ENCODE results near the gene PIP5KL1. TPM values are rescaled to one million over a fixed set of nuclear protein-coding genes. Genes with fewer than 3 reads are reported as not detected.
A peak's percentile ranks its signal among the peaks of the same experiment; 100 is the strongest.

Gene PIP5KL1
- total and polyA plus RNA-seq, 2 donors from 2014 or later, result 3.0 to 4.3 TPM

GRCh38 chr9:127960410-127961154, 30.0 kb upstream of the PIP5KL1 start:
- H3K27ac ChIP-seq (ENCODE audit: low read depth in 2 of 2, low read length in 2 of 2), result peak overlapping the region; percentile 63 to 84
- DNase-seq (no peak), FAIRE-seq (no peak)
- intact Hi-C loops (cut with DNase I), result no loop called here
- peak overlapping the region in 2 of 3 donors; percentile 27 to 39 for H3K9ac ChIP-seq (ENCODE audit: low read length in 3 of 3)
- peaks cover 0 to 38% (median 30%) of the 10 kb centered on the region in 3 donors for H3K4me1 ChIP-seq (ENCODE audit: control insufficient read depth in 2 of 3, insufficient read depth in 2 of 3, low read depth in 1 of 3, low read length in 3 of 3)
- no peak overlapping the region for H3K4me3 ChIP-seq (ENCODE audit: low read length in 3 of 3)
- no peaks in the 10 kb centered on the region for H3K27me3 ChIP-seq (ENCODE audit: control insufficient read depth, insufficient read depth, low read length)
- TF ChIP-seq, protein P1, sequence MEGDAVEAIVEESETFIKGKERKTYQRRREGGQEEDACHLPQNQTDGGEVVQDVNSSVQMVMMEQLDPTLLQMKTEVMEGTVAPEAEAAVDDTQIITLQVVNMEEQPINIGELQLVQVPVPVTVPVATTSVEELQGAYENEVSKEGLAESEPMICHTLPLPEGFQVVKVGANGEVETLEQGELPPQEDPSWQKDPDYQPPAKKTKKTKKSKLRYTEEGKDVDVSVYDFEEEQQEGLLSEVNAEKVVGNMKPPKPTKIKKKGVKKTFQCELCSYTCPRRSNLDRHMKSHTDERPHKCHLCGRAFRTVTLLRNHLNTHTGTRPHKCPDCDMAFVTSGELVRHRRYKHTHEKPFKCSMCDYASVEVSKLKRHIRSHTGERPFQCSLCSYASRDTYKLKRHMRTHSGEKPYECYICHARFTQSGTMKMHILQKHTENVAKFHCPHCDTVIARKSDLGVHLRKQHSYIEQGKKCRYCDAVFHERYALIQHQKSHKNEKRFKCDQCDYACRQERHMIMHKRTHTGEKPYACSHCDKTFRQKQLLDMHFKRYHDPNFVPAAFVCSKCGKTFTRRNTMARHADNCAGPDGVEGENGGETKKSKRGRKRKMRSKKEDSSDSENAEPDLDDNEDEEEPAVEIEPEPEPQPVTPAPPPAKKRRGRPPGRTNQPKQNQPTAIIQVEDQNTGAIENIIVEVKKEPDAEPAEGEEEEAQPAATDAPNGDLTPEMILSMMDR (IDR thresholded peaks at IDR 0.05; ENCODE audit: borderline replicate concordance, extremely low read depth, insufficient read depth), result no peak
- no peaks in the 10 kb centered on the region for H3K36me3 ChIP-seq (ENCODE audit: control insufficient read depth in 2 of 3, insufficient read depth in 3 of 3, low read length in 3 of 3)
- no peaks in the 10 kb centered on the region for H3K9me3 ChIP-seq (ENCODE audit: control insufficient read depth in 2 of 3, insufficient read depth in 1 of 3, low read length in 3 of 3)

GRCh38 chr9:127959841-127960409, 29.3 kb upstream of the PIP5KL1 start:
- Histone ChIP-seq H3K27me3 (ENCODE audit: control insufficient read depth, insufficient read depth, low read length) (no peaks in the 10 kb centered on the region), H3K4me1 (ENCODE audit: control insufficient read depth in 2 of 3, insufficient read depth in 2 of 3, low read depth in 1 of 3, low read length in 3 of 3) (peaks cover 0 to 38% (median 34%) of the 10 kb centered on the region in 3 donors), H3K9me3 (ENCODE audit: control insufficient read depth in 2 of 3, insufficient read depth in 1 of 3, low read length in 3 of 3) (no peaks in the 10 kb centered on the region), H3K4me3 (ENCODE audit: low read length in 3 of 3) (no peak overlapping the region), H3K9ac (ENCODE audit: low read length in 3 of 3) (peak overlapping the region in 1 of 3 donors; percentile 27), H3K36me3 (ENCODE audit: control insufficient read depth in 2 of 3, insufficient read depth in 3 of 3, low read length in 3 of 3) (no peaks in the 10 kb centered on the region), H3K27ac (ENCODE audit: low read depth in 2 of 2, low read length in 2 of 2) (peak overlapping the region; percentile 63 to 84)
- DNase-seq (no peak), FAIRE-seq (no peak)
- intact Hi-C loops (cut with DNase I), result no loop called here
- TF ChIP-seq, protein P1 (IDR thresholded peaks at IDR 0.05; ENCODE audit: borderline replicate concordance, extremely low read depth, insufficient read depth), result no peak

DNA sequence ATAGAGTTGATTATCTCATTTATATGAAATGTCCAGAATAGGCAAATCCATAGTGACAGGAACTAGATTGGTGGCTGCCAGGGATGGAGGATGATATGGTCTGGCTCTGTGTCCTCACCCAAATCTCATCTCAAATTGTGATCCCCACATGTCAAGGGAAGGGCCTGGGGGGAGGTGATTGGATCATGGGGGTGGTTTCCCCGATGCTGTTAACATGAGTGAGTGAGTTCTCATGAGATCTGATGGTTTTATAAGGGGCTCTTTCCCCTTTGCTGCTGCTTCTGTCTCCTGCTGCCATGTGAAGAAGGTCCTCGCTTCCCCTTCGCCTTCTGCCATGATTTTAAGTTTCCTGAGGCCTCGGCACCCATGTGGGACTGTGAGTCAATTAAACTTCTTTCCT, 28.8 kb upstream of the PIP5KL1 start:
- H3K4me3 ChIP-seq (ENCODE audit: low read length in 3 of 3), result no peak overlapping the region
- H3K27me3 ChIP-seq (ENCODE audit: control insufficient read depth, insufficient read depth, low read length), result no peaks in the 10 kb centered on the region
- H3K4me1 ChIP-seq (ENCODE audit: control insufficient read depth in 2 of 3, insufficient read depth in 2 of 3, low read depth in 1 of 3, low read length in 3 of 3), result peaks cover 0 to 38% (median 37%) of the 10 kb centered on the region in 3 donors
- TF ChIP-seq, protein P1 (IDR thresholded peaks at IDR 0.05; ENCODE audit: borderline replicate concordance, extremely low read depth, insufficient read depth), result no peak
- DNase-seq (no peak), FAIRE-seq (no peak)
- intact Hi-C loops (cut with DNase I), result no loop called here
- no peaks in the 10 kb centered on the region for H3K9me3 ChIP-seq (ENCODE audit: control insufficient read depth in 2 of 3, insufficient read depth in 1 of 3, low read length in 3 of 3)
- no peak overlapping the region for H3K9ac ChIP-seq (ENCODE audit: low read length in 3 of 3)
- H3K27ac ChIP-seq (ENCODE audit: low read depth in 2 of 2, low read length in 2 of 2), result peak overlapping the region in 1 of 2 donors; percentile 84
- no peaks in the 10 kb centered on the region for H3K36me3 ChIP-seq (ENCODE audit: control insufficient read depth in 2 of 3, insufficient read depth in 3 of 3, low read length in 3 of 3)

Measured in kidney (tissue), 14 donors.